Measurements from ENCODE around the gene SLC18B1.

The SLC18B1 gene

DNA sequence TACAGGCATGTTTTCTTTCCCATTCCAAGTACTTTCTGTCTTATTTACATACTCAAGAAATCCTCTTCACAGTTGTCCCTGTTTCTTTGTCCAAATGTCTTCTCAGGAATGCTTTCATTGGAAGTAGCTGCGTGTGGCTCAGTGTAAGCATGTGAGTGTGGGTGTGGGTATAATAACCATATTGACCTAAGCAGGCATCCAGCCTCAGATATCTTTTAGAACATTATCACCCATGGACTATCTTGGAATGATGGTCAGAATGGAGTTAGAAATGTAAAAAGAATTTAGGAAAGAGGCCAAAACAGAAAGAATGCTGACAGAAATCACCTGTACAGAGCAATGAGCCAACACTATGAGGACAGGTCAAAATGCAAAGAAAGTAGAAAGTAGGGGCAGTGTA, 57.2 kb downstream of the SLC18B1 start:
- no peak for DNase-seq (ENCODE audit: low spot score)

GRCh38 chr6:132736239-132736638, 62.2 kb downstream of the SLC18B1 start:
- no peak for DNase-seq (ENCODE audit: low spot score)

GRCh38 chr6:132734694-132735236, 63.7 kb downstream of the SLC18B1 start:
- DNase-seq (ENCODE audit: low spot score), result peak; percentile 30

- no peak for DNase-seq (ENCODE audit: low spot score)
These were observed 64.6 kb downstream of the SLC18B1 start for GRCh38 chr6:132733814-132734213.

DNA sequence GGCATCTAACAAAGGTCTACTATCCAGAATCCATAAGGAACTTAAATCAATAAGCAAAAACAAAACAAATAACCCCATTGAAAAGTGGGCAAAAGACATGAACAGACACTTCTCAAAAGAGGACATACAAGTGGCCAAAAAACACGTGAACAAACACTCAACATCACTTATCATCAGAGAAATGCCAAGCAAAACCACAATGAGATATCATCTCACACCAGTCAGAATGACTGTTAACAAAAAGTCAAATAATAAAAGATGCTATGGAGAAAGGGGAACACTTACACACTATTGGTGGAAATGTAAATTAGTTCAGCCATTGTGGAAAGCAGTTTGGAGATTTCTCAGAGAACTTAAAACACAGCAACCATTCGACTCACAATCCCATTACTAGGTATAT, 65.2 kb downstream of the SLC18B1 start:
- DNase-seq (ENCODE audit: low spot score), result no peak

- DNase-seq (ENCODE audit: low spot score), result no peak
These were observed 67.4 kb downstream of the SLC18B1 start for GRCh38 chr6:132731086-132731485.

DNA sequence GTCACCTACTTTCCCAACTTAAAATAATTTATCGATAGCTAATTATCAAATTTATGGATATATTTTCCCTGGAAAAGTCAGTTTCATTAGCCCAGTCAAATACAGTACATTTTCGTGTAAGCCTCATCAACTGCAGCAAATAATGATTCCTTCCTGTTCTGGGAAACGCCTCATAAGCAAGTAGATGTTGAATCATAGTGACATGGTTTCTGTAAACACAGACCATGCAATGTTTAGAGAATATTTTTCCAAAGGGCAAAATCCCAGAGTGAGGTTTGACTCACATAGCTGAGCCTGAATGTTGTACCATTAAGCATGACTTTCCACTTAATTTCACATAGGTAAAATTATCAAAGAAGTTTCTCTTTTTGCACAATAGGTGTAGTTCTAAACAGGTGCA, 67.9 kb downstream of the SLC18B1 start:
- DNase-seq (ENCODE audit: low spot score), result peak; percentile 23

GRCh38 chr6:132728616-132729015, 69.8 kb downstream of the SLC18B1 start:
- DNase-seq (ENCODE audit: low spot score), result no peak

DNA sequence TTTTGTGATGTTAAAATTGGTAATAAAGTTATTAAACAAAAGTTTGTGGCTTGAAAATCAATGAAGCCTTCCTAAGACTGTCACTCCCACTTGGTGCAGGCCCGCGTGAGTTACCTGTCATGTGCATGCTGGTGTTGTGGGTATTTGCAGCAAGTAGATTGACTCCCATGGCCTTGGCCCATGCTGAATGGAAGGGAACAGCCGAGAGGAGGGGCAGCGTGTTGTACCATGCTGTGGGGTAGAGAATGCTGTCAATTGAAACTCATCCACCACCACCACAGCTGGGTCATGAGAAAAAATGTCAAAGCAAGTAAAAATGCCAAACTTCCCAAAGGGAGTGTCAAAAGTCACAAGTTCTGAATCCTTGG, 71.8 kb downstream of the SLC18B1 start:
- no peak for DNase-seq (ENCODE audit: low spot score)

DNA sequence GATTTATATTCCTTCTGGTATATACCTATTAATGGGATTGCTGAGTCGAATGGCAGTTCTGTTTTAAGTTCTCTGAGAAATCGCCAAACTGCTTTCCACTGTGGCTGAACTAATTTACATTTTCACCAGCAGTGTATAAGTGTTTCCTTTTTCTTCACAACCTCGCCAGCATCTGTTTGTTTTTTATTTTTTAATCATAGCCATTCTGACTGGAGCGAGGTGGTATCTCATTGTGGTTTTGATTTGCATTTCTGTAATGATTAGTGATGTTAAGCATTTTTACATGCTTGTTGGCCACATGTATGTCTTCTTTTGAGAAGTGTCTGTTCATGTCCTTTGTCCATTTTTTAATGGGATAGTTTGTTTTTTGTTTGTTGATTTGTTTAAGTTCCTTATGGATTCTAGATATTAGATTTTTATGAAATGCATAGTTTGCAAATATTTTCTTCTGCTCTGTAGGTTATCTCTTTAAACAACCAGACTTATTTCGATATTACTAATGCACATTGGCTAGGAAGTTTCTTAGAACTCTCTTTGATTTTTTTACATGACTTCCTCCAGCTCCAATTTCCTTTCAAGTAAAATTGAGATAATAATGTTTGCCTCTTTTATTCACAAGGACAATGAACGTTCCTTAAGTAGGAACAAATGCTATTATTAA, 72.4 kb downstream of the SLC18B1 start:
- DNase-seq (ENCODE audit: low spot score), result no peak

DNA sequence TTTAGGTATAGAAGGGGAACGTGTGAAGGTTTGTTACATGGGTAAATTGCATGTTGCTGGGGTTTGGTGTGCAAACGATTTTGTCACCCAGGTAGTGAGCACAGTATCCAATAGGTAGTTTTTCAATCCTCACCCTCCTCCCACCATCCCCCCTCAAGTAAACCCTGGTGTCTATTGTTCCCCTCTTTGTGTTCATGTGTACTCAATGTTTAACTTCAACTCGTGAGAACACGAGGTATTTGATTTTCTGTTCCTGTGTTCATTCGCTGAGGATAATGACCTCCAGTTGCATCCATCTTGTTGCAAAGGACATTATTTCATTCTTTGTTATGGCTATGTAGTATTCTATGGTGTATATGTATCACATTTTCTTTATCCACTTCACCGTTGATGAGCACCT, 73.0 kb downstream of the SLC18B1 start:
- no peak for DNase-seq (ENCODE audit: low spot score)

- DNase-seq (ENCODE audit: low spot score), result no peak
These were observed 78.5 kb downstream of the SLC18B1 start for GRCh38 chr6:132719736-132720448.
